Kasumi-1 (cell line): ENCODE measurements around the gene CLEC2L.

ENCODE experiments used
- DNase-seq, 2 experiments: peaks; one replicate each; lab custom pipeline; 2025; lab: John Stamatoyannopoulos, UW

Gene CLEC2L

GRCh38 chr7:139523199-139523941 lies at the start of gene CLEC2L:
Gene CLEC2L (plus strand): TSS chr7:139523685. CDS start chr7:139523928, 243 bp downstream.
- DNase-seq = no peak

- DNase-seq = no peak
These were observed 47.3 kb upstream of the CLEC2L start for GRCh38 chr7:139476139-139476538.

GRCh38 chr7:139476891-139477290 lies 46.6 kb upstream of the CLEC2L start:
- DNase-seq = no peak

GRCh38 chr7:139479620-139480019 lies 43.9 kb upstream of the CLEC2L start:
- no peak for DNase-seq

GRCh38 chr7:139481364-139481763 lies 42.1 kb upstream of the CLEC2L start:
- no peak for DNase-seq

- DNase-seq = no peak
These were observed 41.4 kb upstream of the CLEC2L start for GRCh38 chr7:139482122-139482521.

GRCh38 chr7:139482662-139483466 lies 40.6 kb upstream of the CLEC2L start:
- DNase-seq = peak; percentile 22 to 32

GRCh38 chr7:139487366-139488080 lies 36.0 kb upstream of the CLEC2L start:
- DNase-seq = no peak

GRCh38 chr7:139488810-139489209 lies 34.7 kb upstream of the CLEC2L start:
- DNase-seq = no peak

GRCh38 chr7:139490130-139490529 lies 33.4 kb upstream of the CLEC2L start:
- DNase-seq = no peak

GRCh38 chr7:139492293-139492692 lies 31.2 kb upstream of the CLEC2L start:
- DNase-seq = no peak

- no peak for DNase-seq
These were observed 28.5 kb upstream of the CLEC2L start for GRCh38 chr7:139494835-139495579.

- DNase-seq = no peak
These were observed 27.8 kb upstream of the CLEC2L start for GRCh38 chr7:139495580-139496125.

GRCh38 chr7:139496528-139496927 lies 27.0 kb upstream of the CLEC2L start:
- no peak for DNase-seq

- no peak for DNase-seq
These were observed 22.7 kb upstream of the CLEC2L start for GRCh38 chr7:139500770-139501138.

- no peak for DNase-seq
These were observed 21.3 kb upstream of the CLEC2L start for GRCh38 chr7:139502226-139502625.

GRCh38 chr7:139505563-139505962 lies 17.9 kb upstream of the CLEC2L start:
- DNase-seq = peak; percentile 56 to 60

- no peak for DNase-seq
These were observed 13.9 kb upstream of the CLEC2L start for GRCh38 chr7:139509535-139509934.

GRCh38 chr7:139511315-139511714 lies 12.2 kb upstream of the CLEC2L start:
- no peak for DNase-seq

- DNase-seq = no peak
These were observed 8.2 kb upstream of the CLEC2L start for GRCh38 chr7:139515266-139515665.

- no peak for DNase-seq
These were observed 2.0 kb upstream of the CLEC2L start for GRCh38 chr7:139521439-139521838.

- no peak for DNase-seq
These were observed 671 bp upstream of the CLEC2L start for GRCh38 chr7:139522830-139523198.
